DND-41 (cell line): ENCODE measurements around the gene ZC3H15.

Experiments used
- CTCF ChIP-seq: IDR thresholded peaks from 2 replicates; pipeline ENCODE4 v1.5.1; 2012; ENCODE audit warnings: borderline replicate concordance, low read length, moderate library complexity, mild to moderate bottlenecking; ENCODE audit not compliant: poor library complexity, severe bottlenecking; ENCODE audit errors: extremely low read depth
- EZH2 ChIP-seq: IDR thresholded peaks from 3 replicates; pipeline ENCODE4 v1.6.1; 2012; ENCODE audit warnings: borderline replicate concordance, low read depth, mild to moderate bottlenecking, moderate library complexity, low read length, inconsistent platforms; ENCODE audit not compliant: severe bottlenecking

GRCh38 chr2:186558512-186559276, 72.6 kb downstream of the ZC3H15 start:
- TF ChIP-seq CTCF (no peak), EZH2 (no peak)
